GM18951 (cell line): Measurements from ENCODE around the gene TLCD3B.
A peak's percentile ranks its signal among the peaks of the same experiment; 100 is the strongest.

Experiments
- POLR2A ChIP-seq: IDR thresholded peaks from 4 replicates; pipeline ENCODE4 v1.6.1; 2011; ENCODE audit warnings: mild to moderate bottlenecking; ENCODE audit not compliant: insufficient read length, insufficient read depth; ENCODE audit errors: extremely low read depth
- in situ Hi-C: fragments of 300-500 bp; cut with MboI; formaldehyde crosslinking; loops from one replicate; pipeline ENCODE4 v1.12.0; 2022; ENCODE audit warnings: low sequenced_read_pairs, mixed read lengths, inconsistent platforms; ENCODE audit not compliant: unreplicated experiment

TLCD3B gene

DNA sequence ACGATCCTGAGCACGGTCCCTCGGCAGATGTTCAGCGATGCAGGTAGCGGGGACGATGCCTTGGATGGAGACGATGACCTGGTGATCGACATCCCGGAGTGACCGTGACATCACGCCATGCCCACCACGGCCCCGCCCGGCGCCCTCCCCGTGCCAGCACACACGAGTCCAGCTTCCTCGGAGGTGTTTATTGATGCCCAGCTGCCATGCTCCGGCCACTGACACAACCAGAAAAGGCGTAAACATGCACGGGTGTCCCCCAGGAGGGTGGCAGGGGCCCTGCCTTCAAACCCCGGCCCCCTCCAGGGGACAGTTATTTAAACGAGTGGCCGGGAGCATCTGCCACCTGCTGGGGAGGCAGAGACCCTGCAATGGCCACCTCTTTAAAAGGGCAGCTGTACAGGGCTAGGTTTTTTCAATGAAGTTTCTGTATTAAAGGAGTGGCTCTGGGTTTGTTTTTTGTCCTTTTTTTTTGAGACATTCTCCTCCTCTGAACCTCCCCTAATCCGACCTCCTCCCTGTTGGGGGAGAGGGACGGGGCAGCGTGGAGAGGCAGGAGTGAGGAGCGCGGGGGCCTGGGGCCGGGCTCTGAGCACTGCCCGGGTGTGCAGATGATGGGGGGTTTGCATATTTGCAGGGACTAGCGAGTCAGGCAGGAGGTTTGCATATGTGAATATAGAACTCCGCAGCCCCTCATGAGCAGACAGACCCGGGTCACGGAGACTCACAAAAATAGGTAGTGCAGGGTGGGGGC, 25.6 kb downstream of the TLCD3B start:
- TF ChIP-seq POLR2A, result no peak
- in situ Hi-C loops, result loop anchor here (25.0 kb wide), 1 partner anchor 318 kb away; the partner anchor contains the start of gene QPRT

DNA sequence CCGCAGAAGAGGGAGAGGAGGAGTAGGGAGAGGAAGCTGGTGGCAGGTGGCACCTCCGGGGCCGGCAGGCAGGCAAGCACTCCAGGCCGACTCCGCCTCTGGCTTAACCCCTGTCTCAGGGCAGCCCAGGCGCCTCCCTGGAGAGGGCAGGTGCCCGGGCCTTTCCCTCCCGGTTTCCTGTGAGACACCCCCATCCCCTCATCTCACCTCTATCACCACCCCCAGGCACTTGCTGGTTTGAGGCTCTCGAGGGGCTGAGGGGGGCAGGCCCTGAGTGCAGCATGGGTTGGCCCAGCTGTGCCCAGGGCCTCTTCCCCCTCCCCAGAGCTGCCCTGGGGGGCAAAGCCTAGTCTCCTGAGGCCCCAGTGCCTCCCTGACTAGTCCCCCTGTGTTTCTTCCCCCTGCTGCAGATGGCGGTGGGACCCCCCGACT, 26.2 kb downstream of the TLCD3B start:
- in situ Hi-C loops, result loop anchor here (25.0 kb wide), 1 partner anchor 318 kb away; the partner anchor contains the start of gene QPRT
- TF ChIP-seq POLR2A, result no peak

DNA sequence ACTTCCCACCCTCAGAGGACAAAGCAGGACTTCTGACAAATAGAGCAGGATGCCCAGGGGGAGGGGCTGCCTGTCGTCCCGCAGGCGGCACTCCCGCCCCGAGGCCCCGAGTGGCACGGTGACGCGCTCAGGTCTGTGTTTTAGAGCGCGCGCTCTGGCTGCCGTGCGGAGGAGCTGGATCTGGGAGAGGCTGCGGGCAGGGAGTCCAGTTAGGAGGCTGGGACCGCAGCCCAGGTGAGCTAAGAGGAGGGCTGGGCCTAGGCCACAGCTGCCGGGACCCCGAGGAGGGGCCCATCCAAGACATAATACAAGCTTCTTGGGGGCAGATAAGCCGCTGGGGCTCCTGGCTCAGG, 26.7 kb downstream of the TLCD3B start:
- TF ChIP-seq POLR2A, result no peak
- in situ Hi-C loops, result loop anchor here (25.0 kb wide), 1 partner anchor 317 kb away; the partner anchor contains the start of gene QPRT

DNA sequence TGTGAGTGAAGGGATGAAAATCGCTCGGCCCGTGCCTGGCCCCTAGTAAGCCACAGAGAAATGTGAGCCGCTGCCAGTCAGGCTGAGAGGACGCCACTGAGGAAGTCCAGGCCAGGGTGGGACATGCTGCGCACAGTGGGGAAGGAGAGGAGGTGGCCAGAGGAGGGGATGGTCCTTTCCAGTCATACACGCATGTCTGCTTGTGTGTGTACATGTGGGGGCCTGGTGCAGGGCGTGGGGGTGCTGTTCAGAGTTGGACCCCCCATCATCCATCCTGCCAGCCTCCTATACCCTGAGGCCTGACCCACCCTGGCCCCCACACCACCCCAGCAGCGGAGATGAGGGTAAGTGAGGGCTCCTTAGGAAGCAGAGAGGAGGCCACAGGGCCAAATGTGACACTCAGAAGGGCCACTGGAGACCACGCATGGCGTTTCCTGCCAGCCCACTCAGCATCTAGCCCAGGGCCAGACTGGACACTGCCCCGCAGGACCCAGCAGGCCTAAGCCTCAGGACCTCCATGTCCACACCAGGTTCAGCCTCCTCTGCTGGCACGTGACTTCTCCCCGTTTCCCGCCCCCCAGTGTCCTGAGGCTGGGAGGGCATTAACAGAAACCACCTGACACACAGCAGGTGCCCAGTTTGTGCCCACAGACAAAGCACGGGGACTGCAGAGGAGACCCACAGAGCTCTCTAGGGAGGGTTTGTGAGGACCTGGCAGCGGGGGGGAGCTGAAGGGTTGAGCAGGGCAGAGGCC, 27.2 kb downstream of the TLCD3B start:
- TF ChIP-seq POLR2A, result no peak
- in situ Hi-C loops, result loop anchor here (25.0 kb wide), 1 partner anchor 317 kb away; the partner anchor contains the start of gene QPRT

GRCh38 chr16:30002614-30003346, 28.3 kb downstream of the TLCD3B start:
- in situ Hi-C loops, result loop anchor here (25.0 kb wide), 1 partner anchor 315 kb away; the partner anchor contains the start of gene QPRT
- TF ChIP-seq POLR2A, result no peak

DNA sequence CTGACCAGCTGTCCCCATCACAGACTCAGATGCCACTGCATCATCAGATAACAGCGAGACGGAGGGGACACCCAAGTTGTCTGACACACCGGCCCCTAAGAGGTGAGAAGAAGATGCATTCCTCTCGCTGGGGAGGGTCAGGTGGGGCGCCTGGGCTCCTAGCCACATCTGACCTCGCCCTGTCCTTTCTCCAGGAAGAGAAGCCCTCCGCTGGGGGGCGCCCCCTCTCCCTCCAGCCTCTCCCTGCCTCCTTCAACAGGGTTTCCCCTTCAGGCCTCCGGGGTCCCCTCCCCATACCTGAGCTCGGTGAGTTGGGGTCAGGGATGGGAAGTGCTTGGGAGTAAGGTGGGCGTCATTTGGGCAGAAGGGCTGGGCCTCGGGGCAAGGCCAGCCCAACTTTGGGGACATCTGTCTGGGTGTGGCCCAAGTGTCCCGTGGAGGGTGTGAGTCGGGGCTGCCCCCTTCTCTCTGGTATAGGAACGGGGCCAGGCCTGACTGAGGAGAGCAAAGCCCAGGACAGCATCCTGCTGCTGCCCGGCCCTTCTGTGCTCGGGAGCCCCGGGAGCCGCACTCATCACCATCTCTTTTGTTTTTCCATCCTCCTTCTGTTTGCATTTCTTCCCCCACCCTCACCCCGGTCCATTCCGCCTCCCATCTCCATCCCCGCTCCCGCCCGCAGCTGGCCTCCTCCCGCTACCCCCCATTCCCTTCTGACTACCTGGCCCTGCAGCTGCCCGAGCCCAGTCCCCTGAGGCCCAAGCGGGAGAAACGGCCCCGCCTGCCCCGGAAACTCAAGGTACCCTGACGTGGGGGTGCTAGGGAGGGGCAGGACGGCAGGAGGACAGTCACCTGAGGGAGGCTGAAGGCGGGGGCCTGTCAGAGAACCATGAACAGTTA, 30.1 kb downstream of the TLCD3B start:
- in situ Hi-C loops, result loop anchor here (25.0 kb wide), 1 partner anchor 314 kb away; the partner anchor contains the start of gene QPRT
- TF ChIP-seq POLR2A, result no peak

DNA sequence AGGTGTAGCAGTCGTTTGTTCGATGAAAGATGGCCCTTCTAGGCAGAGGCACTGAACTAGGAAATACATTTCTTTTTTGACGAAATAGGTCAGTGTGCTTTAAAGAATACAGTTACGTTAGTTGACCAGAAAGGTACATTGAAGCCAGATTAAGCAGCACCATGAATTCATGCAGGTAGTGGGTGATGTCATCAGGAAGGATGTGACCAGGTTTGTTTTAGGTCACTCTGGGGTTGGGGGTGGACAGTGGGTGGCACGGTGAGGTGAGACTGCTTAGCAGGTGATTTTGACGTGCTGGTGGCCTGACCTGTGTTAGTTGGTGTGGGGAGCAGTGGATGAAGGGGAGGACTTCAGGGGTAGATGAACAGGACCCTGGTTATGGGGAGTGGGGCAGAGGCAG, 31.5 kb downstream of the TLCD3B start:
- in situ Hi-C loops, result loop anchor here (25.0 kb wide), 1 partner anchor 312 kb away; the partner anchor contains the start of gene QPRT
- TF ChIP-seq POLR2A, result no peak

DNA sequence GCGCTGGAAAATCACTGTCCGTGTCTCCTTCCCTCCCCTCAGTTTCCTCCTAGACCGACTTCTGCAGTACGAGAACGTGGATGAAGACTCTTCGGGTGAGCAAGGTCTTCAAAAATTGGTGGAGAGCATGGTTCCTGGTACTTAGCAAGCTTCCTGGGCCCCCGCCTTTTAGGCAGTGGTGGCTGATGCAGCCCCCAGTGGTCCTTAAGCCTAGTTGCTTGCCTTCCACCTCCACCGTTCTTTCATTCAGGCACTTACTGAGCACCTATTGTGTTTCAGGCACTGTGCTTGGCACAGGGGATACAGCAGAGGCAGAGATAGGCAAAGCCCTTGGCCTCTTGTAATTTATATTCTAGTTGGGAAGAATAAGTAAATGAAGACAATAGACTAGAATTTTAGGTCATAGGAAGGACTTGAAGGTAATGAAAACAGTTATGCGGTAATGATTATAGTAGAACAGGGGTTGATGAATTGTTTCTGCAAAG, 34.3 kb downstream of the TLCD3B start:
- TF ChIP-seq POLR2A, result no peak

GRCh38 chr16:29995911-29996765, 34.9 kb downstream of the TLCD3B start, which contains the start of gene INO80E:
INO80E (plus strand) TSS chr16:29996241; CDS start chr16:29996311, 70 bp downstream.
- peak; percentile 90 for TF ChIP-seq POLR2A
- in situ Hi-C loops, result no loop called here

More for the DNA sequence above, 34.3 kb downstream of the TLCD3B start:
- in situ Hi-C loops, result no loop called here

DNA sequence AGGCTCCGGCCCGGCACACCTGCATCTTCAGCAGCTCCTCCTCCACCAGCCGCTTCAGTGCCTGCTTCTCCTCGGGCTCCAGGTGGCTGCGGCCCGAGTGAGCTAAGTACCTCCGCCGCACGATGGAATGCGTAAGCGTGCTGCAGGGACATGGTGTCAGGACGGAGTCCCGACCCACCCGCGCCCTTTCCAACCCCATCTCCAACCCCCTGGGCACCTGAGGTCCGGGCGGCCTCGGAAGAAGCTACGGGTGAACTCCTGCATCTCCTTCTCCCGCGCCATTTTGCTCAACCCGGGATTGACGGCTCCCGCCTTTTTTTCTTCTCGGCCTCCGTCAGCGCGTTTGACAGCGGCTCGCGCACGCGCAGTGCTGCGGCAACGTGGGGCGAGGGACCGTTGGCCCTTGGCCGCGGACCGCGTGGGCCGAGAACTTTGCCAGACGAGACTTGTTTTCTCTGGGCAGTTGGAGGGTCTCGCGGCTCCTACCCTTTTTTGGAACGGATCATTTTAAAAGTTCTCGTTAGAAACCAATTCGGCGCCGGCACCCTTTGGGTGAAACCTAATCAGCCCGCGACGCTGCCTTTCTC, 35.7 kb downstream of the TLCD3B start, which contains the start of gene HIRIP3:
TSS of gene HIRIP3 (minus strand) at position 294 of the 587 bp plus-strand sequence. CDS start at position 282, 12 bp downstream.
- in situ Hi-C loops, result no loop called here
- TF ChIP-seq POLR2A, result peak; percentile 56
